SK-N-SH (cell line): Measurements from ENCODE around the gene FMNL1.

ENCODE experiments used
- GATA2 ChIP-seq: sonication (generic); formaldehyde crosslinking; IDR thresholded peaks from 2 replicates; pipeline ENCODE4 v1.5.0; 2020; ENCODE audit warnings: mild to moderate bottlenecking, missing genetic modification reagents
- TF ChIP-seq, protein P1 (sequence below): fragments of 200-600 bp; sonication (generic); IDR thresholded peaks from 2 replicates; pipeline ENCODE4 v1.6.1; 2017; ENCODE audit warnings: antibody characterized with exemption, mild to moderate bottlenecking, moderate library complexity
- TF ChIP-seq, protein P2 (sequence below): IDR thresholded peaks from 2 replicates; pipeline ENCODE4 v1.4.0; 2012; ENCODE audit warnings: low read depth, borderline replicate concordance
- TF ChIP-seq, protein P3 (sequence below): fragments of 150-350 bp; IDR thresholded peaks from 2 replicates; pipeline ENCODE4 v1.6.1; 2016; ENCODE audit warnings: mild to moderate bottlenecking, low read depth, low read length

DNA sequence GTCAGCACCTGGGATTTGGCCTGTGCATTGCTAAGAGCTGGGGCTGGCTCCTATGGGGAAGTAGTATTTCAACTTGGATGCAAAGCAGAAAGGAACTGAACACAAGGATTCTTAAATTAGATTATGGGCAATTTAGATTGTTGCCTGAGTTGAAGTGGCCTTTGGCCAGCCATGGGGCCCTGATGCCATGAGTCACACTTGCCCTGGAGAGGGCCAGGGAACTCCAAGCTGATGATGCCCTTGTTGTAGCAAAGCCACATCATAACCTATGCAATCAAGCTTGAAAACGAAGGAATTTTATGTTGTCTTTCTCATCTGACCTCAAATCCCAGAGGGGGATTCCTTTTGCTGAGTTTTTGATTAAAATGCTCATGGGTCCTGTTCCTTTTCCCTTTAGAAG, 44.1 kb downstream of the FMNL1 start:
- TF ChIP-seq, protein P1, sequence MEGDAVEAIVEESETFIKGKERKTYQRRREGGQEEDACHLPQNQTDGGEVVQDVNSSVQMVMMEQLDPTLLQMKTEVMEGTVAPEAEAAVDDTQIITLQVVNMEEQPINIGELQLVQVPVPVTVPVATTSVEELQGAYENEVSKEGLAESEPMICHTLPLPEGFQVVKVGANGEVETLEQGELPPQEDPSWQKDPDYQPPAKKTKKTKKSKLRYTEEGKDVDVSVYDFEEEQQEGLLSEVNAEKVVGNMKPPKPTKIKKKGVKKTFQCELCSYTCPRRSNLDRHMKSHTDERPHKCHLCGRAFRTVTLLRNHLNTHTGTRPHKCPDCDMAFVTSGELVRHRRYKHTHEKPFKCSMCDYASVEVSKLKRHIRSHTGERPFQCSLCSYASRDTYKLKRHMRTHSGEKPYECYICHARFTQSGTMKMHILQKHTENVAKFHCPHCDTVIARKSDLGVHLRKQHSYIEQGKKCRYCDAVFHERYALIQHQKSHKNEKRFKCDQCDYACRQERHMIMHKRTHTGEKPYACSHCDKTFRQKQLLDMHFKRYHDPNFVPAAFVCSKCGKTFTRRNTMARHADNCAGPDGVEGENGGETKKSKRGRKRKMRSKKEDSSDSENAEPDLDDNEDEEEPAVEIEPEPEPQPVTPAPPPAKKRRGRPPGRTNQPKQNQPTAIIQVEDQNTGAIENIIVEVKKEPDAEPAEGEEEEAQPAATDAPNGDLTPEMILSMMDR = no peak
- no peak for TF ChIP-seq GATA2 (CRISPR knock-in tag)
- TF ChIP-seq, protein P2, sequence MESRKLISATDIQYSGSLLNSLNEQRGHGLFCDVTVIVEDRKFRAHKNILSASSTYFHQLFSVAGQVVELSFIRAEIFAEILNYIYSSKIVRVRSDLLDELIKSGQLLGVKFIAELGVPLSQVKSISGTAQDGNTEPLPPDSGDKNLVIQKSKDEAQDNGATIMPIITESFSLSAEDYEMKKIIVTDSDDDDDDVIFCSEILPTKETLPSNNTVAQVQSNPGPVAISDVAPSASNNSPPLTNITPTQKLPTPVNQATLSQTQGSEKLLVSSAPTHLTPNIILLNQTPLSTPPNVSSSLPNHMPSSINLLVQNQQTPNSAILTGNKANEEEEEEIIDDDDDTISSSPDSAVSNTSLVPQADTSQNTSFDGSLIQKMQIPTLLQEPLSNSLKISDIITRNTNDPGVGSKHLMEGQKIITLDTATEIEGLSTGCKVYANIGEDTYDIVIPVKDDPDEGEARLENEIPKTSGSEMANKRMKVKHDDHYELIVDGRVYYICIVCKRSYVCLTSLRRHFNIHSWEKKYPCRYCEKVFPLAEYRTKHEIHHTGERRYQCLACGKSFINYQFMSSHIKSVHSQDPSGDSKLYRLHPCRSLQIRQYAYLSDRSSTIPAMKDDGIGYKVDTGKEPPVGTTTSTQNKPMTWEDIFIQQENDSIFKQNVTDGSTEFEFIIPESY = no peak
- TF ChIP-seq, protein P3, sequence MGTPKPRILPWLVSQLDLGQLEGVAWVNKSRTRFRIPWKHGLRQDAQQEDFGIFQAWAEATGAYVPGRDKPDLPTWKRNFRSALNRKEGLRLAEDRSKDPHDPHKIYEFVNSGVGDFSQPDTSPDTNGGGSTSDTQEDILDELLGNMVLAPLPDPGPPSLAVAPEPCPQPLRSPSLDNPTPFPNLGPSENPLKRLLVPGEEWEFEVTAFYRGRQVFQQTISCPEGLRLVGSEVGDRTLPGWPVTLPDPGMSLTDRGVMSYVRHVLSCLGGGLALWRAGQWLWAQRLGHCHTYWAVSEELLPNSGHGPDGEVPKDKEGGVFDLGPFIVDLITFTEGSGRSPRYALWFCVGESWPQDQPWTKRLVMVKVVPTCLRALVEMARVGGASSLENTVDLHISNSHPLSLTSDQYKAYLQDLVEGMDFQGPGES = no peak
